HepG2 (cell line): ENCODE results near the gene PFKP. TPM values are rescaled to one million over a fixed set of nuclear protein-coding genes. Genes with fewer than 3 reads are reported as not detected.

Experiments
- ATAC-seq: fragments of 200-7000 bp; cut with Tn5 transposase; 3 replicates; pipeline ENCODE4 v1.9.1; 2020; ENCODE audit warnings: mild to moderate bottlenecking, moderate library complexity
- BruUV-seq: library from RNA; stranded (reverse); fragments of 400-500 nt; replicated peaks from 2 replicates; lab custom pipeline; 2021; lab: Mats Ljungman, UMichigan
- CTCF ChIA-PET: fragments of 300-600 bp; formaldehyde crosslinking; extraction: SDS; loops from one replicate; lab custom pipeline; 2021; ENCODE audit warnings: low total read pairs, inconsistent platforms, low intra/inter-chr PET ratio; lab: Yijun Ruan, JAX
- POLR2A ChIA-PET: fragments of 350-600 bp; sonication (Branson Sonifier 250); formaldehyde crosslinking; loops from one replicate; lab custom pipeline; 2020; ENCODE audit warnings: antibody characterized with exemption, inconsistent platforms; lab: Yijun Ruan, JAX
- DNase-seq: peaks from one replicate; pipeline ENCODE4 v3.0.0-alpha.2; 2015; ENCODE audit warnings: low spot score
- FAIRE-seq: peaks from 3 replicates; lab custom pipeline; 2011; peaks lifted over from hg19 to GRCh38; lab: Jason Lieb, UNC
- H2AFZ ChIP-seq: one replicate; pipeline ENCODE4 v1.6.1; 2011; ENCODE audit warnings: low read length, inconsistent platforms
- H3K27ac ChIP-seq: fragments of 300-600 bp; 3 replicates; pipeline ENCODE4 v1.8.0; 2011; ENCODE audit warnings: mixed run types, mild to moderate bottlenecking, mixed read lengths, low read length, inconsistent platforms; ENCODE audit not compliant: insufficient read depth; ENCODE audit errors: extremely low read length
- H3K27me3 ChIP-seq, 2 experiments: fragments of 200-600 bp in 1 of 2; 2 replicates in 1 of 2; 3 replicates in 1 of 2; pipeline versions ENCODE4 v1.6.0 to v1.8.0; 2011; ENCODE audit warnings: low read length in 2 of 2, mild to moderate bottlenecking in 2 of 2, moderate library complexity in 2 of 2, inconsistent platforms in 1 of 2; ENCODE audit not compliant: insufficient read depth in 2 of 2, control insufficient read depth in 1 of 2
- H3K36me3 ChIP-seq, 2 experiments: fragments of 200-600 bp in 1 of 2; replicated peaks in 1 of 2; 2 replicates in 1 of 2; 3 replicates in 1 of 2; pipeline versions ENCODE4 v1.5.1 to v1.8.0; 2011; ENCODE audit warnings: low read length in 2 of 2, inconsistent platforms in 1 of 2; ENCODE audit not compliant: insufficient read depth in 2 of 2, control insufficient read depth in 1 of 2
- H3K4me1 ChIP-seq: 2 replicates; pipeline ENCODE4 v1.5.1; 2012; ENCODE audit warnings: low read length, inconsistent platforms; ENCODE audit not compliant: insufficient read depth
- H3K4me2 ChIP-seq: 2 replicates; pipeline ENCODE4 v1.6.0; 2011; ENCODE audit warnings: low read depth, low read length, inconsistent platforms
- H3K4me3 ChIP-seq, 3 experiments: fragments of 200-600 bp in 1 of 3; sonication (generic), shearing (Covaris generic) in 1 of 3; replicated peaks in 1 of 3; 2 replicates each; pipeline ENCODE4 v1.5.1; 2011 to 2016; ENCODE audit warnings: low read length in 3 of 3, inconsistent platforms in 2 of 3, low read depth in 2 of 3, mild to moderate bottlenecking in 2 of 3, control low read depth in 1 of 3, mixed read lengths in 1 of 3; ENCODE audit not compliant: insufficient read depth in 1 of 3
- H3K79me2 ChIP-seq: one replicate; pipeline ENCODE4 v1.6.1; 2011; ENCODE audit warnings: low read length, inconsistent platforms; ENCODE audit not compliant: insufficient read depth
- H3K9ac ChIP-seq: 2 replicates; pipeline ENCODE4 v1.6.0; 2011; ENCODE audit warnings: mild to moderate bottlenecking, low read depth, low read length, inconsistent platforms; ENCODE audit not compliant: insufficient read depth
- H3K9me3 ChIP-seq: 2 replicates; pipeline ENCODE4 v1.5.1; 2012; ENCODE audit warnings: mild to moderate bottlenecking, low read length
- H4K20me1 ChIP-seq: 2 replicates; pipeline ENCODE4 v1.6.0; 2011; ENCODE audit warnings: inconsistent platforms, mild to moderate bottlenecking, low read length, moderate library complexity; ENCODE audit not compliant: insufficient read depth
- ATF5 ChIP-seq: sonication (generic); formaldehyde crosslinking; IDR thresholded peaks from 2 replicates; pipeline ENCODE4 v1.4.0; 2020; ENCODE audit warnings: mild to moderate bottlenecking, low read depth, missing genetic modification reagents
- MTERF4 ChIP-seq: sonication (generic); formaldehyde crosslinking; IDR thresholded peaks from 2 replicates; pipeline ENCODE4 v1.8.0; 2023; ENCODE audit warnings: mild to moderate bottlenecking, missing genetic modification reagents
- NPAS2 ChIP-seq: sonication (generic); formaldehyde crosslinking; IDR thresholded peaks from 2 replicates; pipeline ENCODE4 v1.8.0; 2022; ENCODE audit warnings: mild to moderate bottlenecking, missing genetic modification reagents, borderline replicate concordance
- SALL1 ChIP-seq: sonication (generic); formaldehyde crosslinking; IDR thresholded peaks from 2 replicates; pipeline ENCODE4 v1.8.0; 2022; ENCODE audit warnings: mild to moderate bottlenecking, missing genetic modification reagents
- ZBTB21 ChIP-seq: sonication (generic); formaldehyde crosslinking; IDR thresholded peaks from 2 replicates; pipeline ENCODE4 v1.4.0; 2020; ENCODE audit warnings: missing genetic modification reagents
- ZEB1 ChIP-seq: IDR thresholded peaks from 2 replicates; pipeline ENCODE4 v1.6.1; 2012; ENCODE audit warnings: mild to moderate bottlenecking, low read depth, inconsistent platforms; ENCODE audit not compliant: insufficient replicate concordance
- ZFAT ChIP-seq: sonication (generic); formaldehyde crosslinking; conservative IDR thresholded peaks from 2 replicates; pipeline ENCODE4 v1.8.1; 2023; ENCODE audit warnings: missing genetic modification reagents, inconsistent platforms
- WGBS: methylation state at CpG from one replicate; pipeline ENCODE4 v1.1.6; 2017; ENCODE audit warnings: low lambda C conversion rate; 5-methylcytosine and 5-hydroxymethylcytosine counted together
- in situ Hi-C: cut with HindIII; loops from 2 replicates; pipeline ENCODE4 v1.10.0; 2017; ENCODE audit warnings: low pct_unique_long_range_greater_than_20kb; ENCODE audit not compliant: extremely low pct_ligation_motif_present
- intact Hi-C: fragments of 100-400 bp; cut with micrococcal nuclease; formaldehyde crosslinking; loops from one replicate; pipeline ENCODE4 v1.10.0; 2022; ENCODE audit not compliant: unreplicated experiment
- polyA plus RNA-seq, 8 experiments: library from polyadenylated mRNA; depleted of rRNA in 3 of 8; stranded (reverse) in 7 of 8; unstranded in 1 of 8; fragments of >200 nt; fragmentation: Illumina TruSeq in 4 of 8; extraction: Trizol in 4 of 8; gene quantifications; 2 replicates each; pipeline versions ENCODE4 v1.2.1 to v1.2.3, GENCODE V29; 2011 to 2016; ENCODE audit warnings: low read depth in 4 of 8, missing spikeins in 1 of 8, mixed read lengths in 1 of 8; ENCODE audit not compliant: insufficient read depth in 1 of 8
- total RNA-seq, 5 experiments: library from RNA; depleted of rRNA; stranded (reverse); fragments of >200 nt; fragmentation: Illumina TruSeq; extraction: Trizol; gene quantifications; 2 replicates each; pipeline ENCODE4 v1.2.3, GENCODE V29; 2016; ENCODE audit warnings: low read depth in 1 of 5
- TF ChIP-seq, protein P1 (sequence below): sonication (generic); formaldehyde crosslinking; IDR thresholded peaks from 2 replicates; pipeline ENCODE4 v1.5.0; 2020; ENCODE audit warnings: missing genetic modification reagents

Gene PFKP
- total and polyA plus RNA-seq, 2 of the 13 experiments (the other 11 are each of a cell fraction or from before 2014, with no cell fraction given), result 0.80 to 2.4 TPM

GRCh38 chr10:3117486-3117885, 50.1 kb downstream of the PFKP start:
- no peak overlapping the region for H3K27ac ChIP-seq
- in situ Hi-C loops (no loop called here), intact Hi-C loops (no loop called here)
- no peaks in the 10 kb centered on the region for H3K4me1 ChIP-seq
- no peak overlapping the region for H3K4me3 ChIP-seq
- no peak for DNase-seq
- H3K36me3 ChIP-seq, result no peaks in the 10 kb centered on the region; a peak in 1 of 5 replicates
- ChIA-PET POLR2A (no interaction called here), CTCF (no interaction called here)
- no peaks in the 10 kb centered on the region for H3K79me2 ChIP-seq
- no peak overlapping the region for H3K4me2 ChIP-seq
- no peak overlapping the region for H2AFZ ChIP-seq
- no peaks in the 10 kb centered on the region for H3K9me3 ChIP-seq
- H3K27me3 ChIP-seq, result no peaks in the 10 kb centered on the region
- TF ChIP-seq ZEB1 (no peak), ZFAT (CRISPR knock-in tag) (no peak), NPAS2 (no peak)
- TF ChIP-seq, protein P1, sequence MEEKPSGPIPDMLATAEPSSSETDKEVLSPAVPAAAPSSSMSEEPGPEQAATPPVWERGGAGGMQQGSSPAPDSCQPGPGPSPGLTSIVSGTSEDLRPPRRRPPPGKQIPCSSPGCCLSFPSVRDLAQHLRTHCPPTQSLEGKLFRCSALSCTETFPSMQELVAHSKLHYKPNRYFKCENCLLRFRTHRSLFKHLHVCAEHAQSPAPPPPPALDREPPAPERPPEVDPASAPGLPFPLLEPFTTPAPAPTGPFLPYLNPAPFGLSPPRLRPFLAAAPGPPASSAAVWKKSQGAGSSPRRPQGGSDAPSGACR (CRISPR knock-in tag), result no peak
- FAIRE-seq, result no peak
- no peak for ATAC-seq
- no TSS peak for BruUV-seq
- no peak overlapping the region for H3K9ac ChIP-seq
- 90% methylated on average over 11 of the region's 12 CpGs for WGBS
- no peaks in the 10 kb centered on the region for H4K20me1 ChIP-seq

DNA sequence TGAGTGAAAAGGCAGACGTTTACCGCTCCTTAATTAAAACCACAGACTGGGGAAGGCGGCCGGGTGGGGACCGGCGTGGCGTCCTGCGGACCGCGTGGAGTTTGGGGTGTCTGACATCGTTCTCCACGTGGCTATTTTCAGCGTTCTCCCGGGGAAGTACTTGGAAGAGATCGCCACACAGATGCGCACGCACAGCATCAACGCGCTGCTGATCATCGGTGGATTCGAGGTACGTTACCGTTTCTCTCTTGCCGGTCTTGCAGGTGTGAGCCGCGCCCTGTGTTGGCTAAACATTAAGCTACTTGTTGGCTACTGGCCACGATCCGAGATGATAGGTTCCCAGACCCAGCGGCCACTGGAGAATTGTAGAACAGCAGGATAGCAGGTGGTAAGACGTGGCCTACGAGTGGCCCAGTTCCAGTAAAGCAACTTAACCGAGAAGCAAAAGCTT, 51.3 kb downstream of the PFKP start:
- Histone ChIP-seq H3K4me1 (no peaks in the 10 kb centered on the region), H3K36me3 (no peaks in the 10 kb centered on the region; a peak in 1 of 5 replicates), H3K27ac (no peak overlapping the region), H3K9ac (no peak overlapping the region), H2AFZ (no peak overlapping the region), H3K27me3 (no peaks in the 10 kb centered on the region), H3K4me3 (no peak overlapping the region), H3K79me2 (no peaks in the 10 kb centered on the region), H4K20me1 (no peaks in the 10 kb centered on the region), H3K4me2 (no peak overlapping the region), H3K9me3 (no peaks in the 10 kb centered on the region)
- ATAC-seq (no peak), DNase-seq (no peak), FAIRE-seq (no peak)
- TF ChIP-seq MTERF4 (CRISPR knock-in tag) (no peak), NPAS2 (no peak), ATF5 (CRISPR knock-in tag) (no peak), ZBTB21 (no peak), SALL1 (no peak)
- in situ Hi-C loops, result no loop called here
- 91% methylated on average over 32 of the region's 32 CpGs for WGBS
- ChIA-PET CTCF (no interaction called here), POLR2A (no interaction called here)
- intact Hi-C loops, result no loop called here
- no TSS peak for BruUV-seq
